ENCODE data around the gene VAV2.

DNA sequence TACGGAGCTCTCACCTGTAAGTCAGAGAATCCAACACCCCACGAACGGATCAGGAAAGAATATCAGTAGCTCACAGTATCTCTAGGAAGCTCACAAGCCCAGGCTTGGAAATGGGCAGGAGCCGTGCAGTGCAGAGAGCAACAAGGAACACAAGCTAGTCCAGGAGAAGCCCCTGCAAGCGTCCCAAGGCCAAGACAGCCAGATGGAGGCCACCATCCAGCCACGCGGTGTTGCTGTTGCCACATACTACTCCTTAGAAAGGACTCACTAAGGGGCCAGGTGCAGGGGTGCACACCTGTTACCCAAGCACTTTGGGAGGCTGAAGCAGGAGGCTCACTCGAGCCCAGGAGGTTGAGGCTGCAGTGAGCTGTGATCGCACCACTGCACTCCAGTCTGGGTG lies 15.4 kb upstream of the VAV2 start:
- TF ChIP-seq, protein P1, sequence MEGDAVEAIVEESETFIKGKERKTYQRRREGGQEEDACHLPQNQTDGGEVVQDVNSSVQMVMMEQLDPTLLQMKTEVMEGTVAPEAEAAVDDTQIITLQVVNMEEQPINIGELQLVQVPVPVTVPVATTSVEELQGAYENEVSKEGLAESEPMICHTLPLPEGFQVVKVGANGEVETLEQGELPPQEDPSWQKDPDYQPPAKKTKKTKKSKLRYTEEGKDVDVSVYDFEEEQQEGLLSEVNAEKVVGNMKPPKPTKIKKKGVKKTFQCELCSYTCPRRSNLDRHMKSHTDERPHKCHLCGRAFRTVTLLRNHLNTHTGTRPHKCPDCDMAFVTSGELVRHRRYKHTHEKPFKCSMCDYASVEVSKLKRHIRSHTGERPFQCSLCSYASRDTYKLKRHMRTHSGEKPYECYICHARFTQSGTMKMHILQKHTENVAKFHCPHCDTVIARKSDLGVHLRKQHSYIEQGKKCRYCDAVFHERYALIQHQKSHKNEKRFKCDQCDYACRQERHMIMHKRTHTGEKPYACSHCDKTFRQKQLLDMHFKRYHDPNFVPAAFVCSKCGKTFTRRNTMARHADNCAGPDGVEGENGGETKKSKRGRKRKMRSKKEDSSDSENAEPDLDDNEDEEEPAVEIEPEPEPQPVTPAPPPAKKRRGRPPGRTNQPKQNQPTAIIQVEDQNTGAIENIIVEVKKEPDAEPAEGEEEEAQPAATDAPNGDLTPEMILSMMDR (IDR thresholded peaks at IDR 0.05), result no peak
- TF ChIP-seq POLR2A (IDR thresholded peaks at IDR 0.05) (no peak), EP300 (IDR thresholded peaks at IDR 0.05) (no peak)

Data from tibial nerve (tissue), 4 donors.